Epithelial cell of esophagus (primary cell): ENCODE results near the gene PTGER3.

ENCODE experiments used
- DNase-seq: peaks from one replicate; pipeline ENCODE4 v3.0.0; 2010; ENCODE audit warnings: low read depth
- H3K4me3 ChIP-seq: 2 replicates; pipeline ENCODE4 v1.5.1; 2011; ENCODE audit warnings: mild to moderate bottlenecking, low read length, control low read depth
- TF ChIP-seq, protein P1 (sequence below): IDR thresholded peaks from 2 replicates; pipeline ENCODE4 v1.5.1; 2011; ENCODE audit warnings: low read depth, mild to moderate bottlenecking, low read length, control low read depth, inconsistent platforms; ENCODE audit not compliant: insufficient read depth; ENCODE audit errors: missing control alignments

The PTGER3 gene

DNA sequence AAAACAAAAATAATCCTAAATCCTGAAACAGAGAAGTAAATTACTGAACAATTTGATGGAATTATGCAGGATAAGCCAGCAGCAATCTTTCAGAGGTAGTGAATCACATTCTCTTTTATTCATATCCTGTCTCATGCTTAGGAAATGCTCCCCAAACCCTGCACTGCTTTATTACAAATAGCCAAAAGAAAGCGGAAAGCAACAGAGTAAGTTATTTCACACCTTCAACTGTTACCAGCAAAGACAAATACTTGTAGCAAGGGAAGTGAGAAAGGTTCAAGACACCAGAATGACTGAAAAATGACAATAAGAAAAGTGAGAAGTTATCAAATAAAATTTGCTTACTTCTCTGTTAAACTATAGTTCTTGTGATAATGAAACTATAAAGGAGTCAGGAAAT lies 27.1 kb upstream of the PTGER3 start:
- TF ChIP-seq, protein P1, sequence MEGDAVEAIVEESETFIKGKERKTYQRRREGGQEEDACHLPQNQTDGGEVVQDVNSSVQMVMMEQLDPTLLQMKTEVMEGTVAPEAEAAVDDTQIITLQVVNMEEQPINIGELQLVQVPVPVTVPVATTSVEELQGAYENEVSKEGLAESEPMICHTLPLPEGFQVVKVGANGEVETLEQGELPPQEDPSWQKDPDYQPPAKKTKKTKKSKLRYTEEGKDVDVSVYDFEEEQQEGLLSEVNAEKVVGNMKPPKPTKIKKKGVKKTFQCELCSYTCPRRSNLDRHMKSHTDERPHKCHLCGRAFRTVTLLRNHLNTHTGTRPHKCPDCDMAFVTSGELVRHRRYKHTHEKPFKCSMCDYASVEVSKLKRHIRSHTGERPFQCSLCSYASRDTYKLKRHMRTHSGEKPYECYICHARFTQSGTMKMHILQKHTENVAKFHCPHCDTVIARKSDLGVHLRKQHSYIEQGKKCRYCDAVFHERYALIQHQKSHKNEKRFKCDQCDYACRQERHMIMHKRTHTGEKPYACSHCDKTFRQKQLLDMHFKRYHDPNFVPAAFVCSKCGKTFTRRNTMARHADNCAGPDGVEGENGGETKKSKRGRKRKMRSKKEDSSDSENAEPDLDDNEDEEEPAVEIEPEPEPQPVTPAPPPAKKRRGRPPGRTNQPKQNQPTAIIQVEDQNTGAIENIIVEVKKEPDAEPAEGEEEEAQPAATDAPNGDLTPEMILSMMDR = no peak
- no peak for DNase-seq
- no peak overlapping the region for H3K4me3 ChIP-seq

DNA sequence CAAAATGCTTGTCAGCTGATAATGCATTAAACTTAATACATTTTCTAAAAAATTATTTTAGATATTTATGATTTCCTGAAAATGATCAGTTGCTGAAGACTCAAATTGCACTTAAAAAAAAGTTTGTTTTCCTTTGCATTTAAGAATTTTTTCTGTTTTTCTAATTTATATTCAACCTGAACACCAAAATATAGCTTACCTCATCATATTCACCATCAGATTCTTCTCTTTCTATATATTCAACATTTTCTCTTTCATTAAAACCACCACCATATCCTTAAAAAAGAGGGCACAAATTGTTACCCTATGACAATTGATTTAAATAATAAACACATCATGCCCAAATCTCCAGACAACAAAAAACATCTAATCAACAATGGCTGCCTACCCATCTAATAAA lies 24.7 kb upstream of the PTGER3 start:
- TF ChIP-seq, protein P1 = no peak
- H3K4me3 ChIP-seq = no peak overlapping the region
- DNase-seq = no peak

DNA sequence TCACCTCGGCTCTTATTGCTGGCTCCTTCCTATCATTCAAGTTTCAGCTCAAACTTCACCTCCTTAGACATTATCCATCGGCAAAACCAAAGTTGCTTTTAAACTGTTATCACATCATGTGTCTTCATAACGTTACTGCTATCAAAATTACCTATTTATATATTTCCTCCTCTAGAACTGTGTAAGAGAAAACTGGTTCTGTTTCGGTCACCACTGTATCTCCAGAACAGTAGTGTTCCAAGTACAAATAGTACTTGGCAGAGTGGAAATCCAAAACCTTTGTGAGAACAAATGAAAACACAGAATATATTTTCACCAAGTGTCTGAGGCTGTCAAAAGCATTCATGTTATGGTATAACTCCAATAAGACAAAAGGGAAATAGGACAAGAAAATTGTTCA lies 24.1 kb upstream of the PTGER3 start:
- no peak for DNase-seq
- H3K4me3 ChIP-seq = no peak overlapping the region
- TF ChIP-seq, protein P1 = no peak

DNA sequence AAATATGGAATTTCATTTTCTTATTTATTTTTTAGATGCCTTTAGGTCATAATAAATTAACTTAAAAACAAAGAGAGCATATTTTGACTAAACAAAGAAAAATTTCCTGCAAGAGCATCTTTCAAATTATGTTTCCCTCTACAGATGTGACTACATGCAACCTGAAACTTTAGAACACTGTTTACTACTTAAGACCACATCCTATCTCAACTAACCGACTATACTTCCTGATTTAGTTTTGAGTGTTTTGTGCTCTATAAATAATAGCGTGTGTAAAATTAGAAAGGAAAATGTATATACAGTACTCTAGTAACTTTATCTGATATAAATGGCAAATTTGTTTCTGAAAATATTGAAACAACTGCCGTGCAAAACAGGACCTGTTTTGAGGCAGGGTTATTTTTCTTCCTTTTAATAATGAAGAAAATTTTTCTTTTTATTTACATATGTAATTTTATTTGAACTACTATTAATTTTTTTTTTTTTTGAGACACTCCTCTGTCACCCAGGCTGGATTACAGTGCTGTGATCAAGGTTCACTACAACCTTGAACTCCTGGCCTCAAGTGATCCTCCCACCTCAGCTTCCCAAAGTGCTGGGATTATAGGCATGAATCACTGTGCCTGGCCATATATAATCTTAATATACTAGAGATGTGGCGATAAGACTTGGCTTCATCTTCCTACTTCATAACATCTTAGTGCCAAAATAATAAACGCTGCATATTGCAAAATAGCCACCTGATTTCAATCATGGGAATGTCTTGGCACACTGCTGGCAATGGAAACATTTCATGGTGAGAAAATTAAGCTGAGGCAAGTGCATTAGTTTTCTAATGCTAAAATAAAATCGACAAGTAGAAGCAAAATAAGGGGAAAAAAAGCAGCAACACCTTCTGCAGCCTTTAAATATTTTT lies 21.0 kb upstream of the PTGER3 start:
- H3K4me3 ChIP-seq = no peak overlapping the region
- TF ChIP-seq, protein P1 = no peak
- no peak for DNase-seq

DNA sequence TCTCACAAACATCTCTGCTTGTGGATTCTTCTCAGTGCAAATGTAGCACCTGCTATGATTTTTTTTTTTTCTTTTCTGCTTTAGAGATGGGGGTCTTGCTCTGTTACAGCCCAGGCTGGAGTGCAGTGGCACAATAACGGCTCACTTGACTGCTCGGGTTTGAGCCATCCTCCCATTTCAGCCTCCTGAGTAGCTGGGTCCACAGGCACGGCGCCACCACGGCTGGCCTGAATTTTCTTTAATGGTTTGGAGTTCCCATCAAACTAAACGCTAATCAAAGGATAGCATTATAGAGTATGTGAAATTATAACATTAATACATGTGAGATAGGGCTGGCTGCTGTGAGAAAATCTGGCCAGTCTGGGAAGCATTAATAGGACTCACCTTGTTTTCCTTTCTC lies 7.2 kb upstream of the PTGER3 start:
- H3K4me3 ChIP-seq = no peak overlapping the region
- no peak for DNase-seq
- TF ChIP-seq, protein P1 = no peak

DNA sequence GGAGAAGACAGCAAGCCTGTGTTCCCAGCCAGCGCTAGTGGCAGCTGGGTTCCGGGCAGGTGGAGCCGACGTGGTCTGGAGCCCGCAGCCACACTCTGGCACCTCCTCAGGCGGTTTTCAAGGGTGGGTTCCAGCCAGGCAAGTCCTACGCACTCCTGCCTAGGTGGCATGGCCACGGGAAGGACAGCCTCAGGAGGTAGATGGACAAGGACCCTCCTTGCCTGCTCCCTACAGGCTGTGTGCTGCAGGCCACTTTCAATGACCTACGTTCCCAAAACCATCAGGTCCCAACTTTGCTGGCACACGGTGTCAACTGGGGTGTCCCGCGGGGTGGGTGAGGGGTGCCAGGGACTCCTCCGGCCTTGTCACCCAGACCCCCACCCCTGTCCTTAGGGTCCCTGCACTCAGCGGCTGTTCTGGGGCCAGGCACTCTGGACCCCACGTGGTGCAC lies 6.7 kb upstream of the PTGER3 start:
- no peak for DNase-seq
- no peak overlapping the region for H3K4me3 ChIP-seq
- TF ChIP-seq, protein P1 = no peak

DNA sequence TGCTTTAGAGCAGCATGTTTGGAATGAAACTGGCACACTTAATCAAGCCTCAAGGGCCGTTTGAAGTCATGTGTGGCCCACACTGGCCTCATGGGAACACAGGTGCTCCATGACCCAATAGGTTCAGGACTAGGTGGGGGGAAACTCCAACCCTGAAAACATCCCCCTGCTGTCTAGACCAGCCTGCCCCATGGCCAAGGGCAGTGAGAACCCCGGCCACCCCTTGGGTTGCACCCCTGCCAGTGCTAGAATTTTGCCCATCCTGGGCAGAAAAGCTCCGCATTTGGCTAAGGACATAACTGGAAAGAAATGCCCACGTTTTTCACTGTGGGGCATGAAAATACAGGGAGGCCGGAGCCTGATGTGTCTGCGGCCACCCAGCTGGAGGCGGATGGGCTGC lies 6.1 kb upstream of the PTGER3 start:
- no peak for DNase-seq
- TF ChIP-seq, protein P1 = no peak
- H3K4me3 ChIP-seq = no peak overlapping the region
